Fibroblast of lung (primary cell): Measurements from ENCODE around the gene SERINC5. TPM values are rescaled to one million over a fixed set of nuclear protein-coding genes. Genes with fewer than 3 reads are reported as not detected.

Experiments
- DNase-seq, 2 donors: peaks; one replicate each; pipeline versions ENCODE4 v3.0.0 to v3.0.0-alpha.2; 2010; ENCODE audit warnings: low read depth in 2 of 2
- H2AFZ ChIP-seq: 2 replicates; pipeline ENCODE4 v1.5.1; 2012; ENCODE audit warnings: low read length, control low read depth, inconsistent platforms
- H3K27ac ChIP-seq: 2 replicates; pipeline ENCODE4 v1.5.1; 2011; ENCODE audit warnings: low read length, control low read depth; ENCODE audit not compliant: insufficient read depth
- H3K27me3 ChIP-seq: 2 replicates; pipeline ENCODE4 v1.5.1; 2011; ENCODE audit warnings: mild to moderate bottlenecking, low read length; ENCODE audit not compliant: control insufficient read depth, insufficient read depth
- H3K36me3 ChIP-seq: 2 replicates; pipeline ENCODE4 v1.5.1; 2011; ENCODE audit warnings: low read length; ENCODE audit not compliant: control insufficient read depth, insufficient read depth
- H3K4me1 ChIP-seq: 2 replicates; pipeline ENCODE4 v1.5.1; 2011; ENCODE audit warnings: low read length; ENCODE audit not compliant: control insufficient read depth, insufficient read depth; ENCODE audit errors: extremely low read depth
- H3K4me2 ChIP-seq: 2 replicates; pipeline ENCODE4 v1.5.1; 2011; ENCODE audit warnings: low read length, control low read depth; ENCODE audit not compliant: insufficient read depth; ENCODE audit errors: extremely low read depth
- H3K4me3 ChIP-seq, 4 experiments: fragments of 200-600 bp in 1 of 4; sonication (generic) in 1 of 4; replicated peaks in 1 of 4; 2 replicates each; pipeline ENCODE4 v1.5.1; 2011 to 2016; ENCODE audit warnings: low read length in 4 of 4, low read depth in 3 of 4, mild to moderate bottlenecking in 3 of 4, control low read depth in 2 of 4, inconsistent platforms in 1 of 4, mixed read lengths in 1 of 4; ENCODE audit not compliant: insufficient read depth in 1 of 4; ENCODE audit errors: control extremely low read depth in 1 of 4
- H3K79me2 ChIP-seq: 2 replicates; pipeline ENCODE4 v1.5.1; 2012; ENCODE audit warnings: mild to moderate bottlenecking, low read length, inconsistent platforms; ENCODE audit not compliant: control insufficient read depth, insufficient read depth
- H3K9ac ChIP-seq: 2 replicates; pipeline ENCODE4 v1.5.1; 2011; ENCODE audit warnings: mild to moderate bottlenecking, low read length, control low read depth; ENCODE audit not compliant: insufficient read depth
- H3K9me3 ChIP-seq: 2 replicates; pipeline ENCODE4 v1.5.1; 2012; ENCODE audit warnings: low read depth, low read length; ENCODE audit not compliant: control insufficient read depth, insufficient read depth
- H4K20me1 ChIP-seq: 2 replicates; pipeline ENCODE4 v1.5.1; 2011; ENCODE audit warnings: low read length; ENCODE audit not compliant: control insufficient read depth, insufficient read depth; ENCODE audit errors: extremely low read depth
- CTCF ChIP-seq, 2 donors: IDR thresholded peaks in 1 of 2; conservative IDR thresholded peaks in 1 of 2; 1 replicate in 1 of 2; 2 replicates in 1 of 2; pipeline ENCODE4 v1.5.1; 2011 to 2012; ENCODE audit warnings: low read length in 2 of 2, control low read depth in 1 of 2, inconsistent platforms in 1 of 2, low read depth in 1 of 2, mild to moderate bottlenecking in 1 of 2
- EZH2 ChIP-seq: IDR thresholded peaks from 2 replicates; pipeline ENCODE4 v1.5.1; 2012; ENCODE audit warnings: low read length, control low read depth, mild to moderate bottlenecking; ENCODE audit errors: missing control alignments
- polyA plus RNA-seq, 2 donors: library from polyadenylated mRNA; depleted of rRNA in 1 of 2; stranded (reverse) in 1 of 2; unstranded in 1 of 2; fragments of >200 nt; gene quantifications; 2 replicates each; pipeline ENCODE4 v1.2.1, GENCODE V29; 2011 to 2012; ENCODE audit warnings: missing spikeins in 1 of 2
- total RNA-seq: library from RNA; depleted of rRNA; stranded (reverse); fragments of >200 nt; gene quantifications from 2 replicates; pipeline ENCODE4 v1.2.1, GENCODE V29; 2014

SERINC5 gene
- total and polyA plus RNA-seq, 2 donors (not counting 1 experiment from before 2014, with no cell fraction given) = 9.5 to 10.9 TPM

- Histone ChIP-seq H3K27me3 (no peaks in the 10 kb centered on the region), H3K36me3 (no peaks in the 10 kb centered on the region), H3K9me3 (no peaks in the 10 kb centered on the region), H3K4me2 (no peak overlapping the region), H4K20me1 (no peaks in the 10 kb centered on the region), H3K9ac (no peak overlapping the region), H3K4me3 (no peak overlapping the region), H2AFZ (no peak overlapping the region), H3K27ac (no peak overlapping the region), H3K4me1 (no peaks in the 10 kb centered on the region), H3K79me2 (no peaks in the 10 kb centered on the region)
- TF ChIP-seq CTCF (conservative IDR thresholded peaks at IDR 0.05 in 1 of 2, IDR thresholded peaks at IDR 0.05 in 1 of 2; ENCODE audit: low read depth in 1 of 2, low read length in 2 of 2) (no peak), EZH2 (no peak)
- no peak for DNase-seq
Measured at GRCh38 chr5:80067016-80067415, 188.8 kb downstream of the SERINC5 start.

GRCh38 chr5:80064124-80064523 lies 191.7 kb downstream of the SERINC5 start:
- no peak for DNase-seq
- Histone ChIP-seq H3K4me1 (no peaks in the 10 kb centered on the region), H3K27ac (no peak overlapping the region), H3K36me3 (no peaks in the 10 kb centered on the region), H2AFZ (no peak overlapping the region), H4K20me1 (no peaks in the 10 kb centered on the region), H3K4me3 (no peak overlapping the region), H3K79me2 (no peaks in the 10 kb centered on the region), H3K9ac (no peak overlapping the region), H3K4me2 (no peak overlapping the region), H3K9me3 (no peaks in the 10 kb centered on the region), H3K27me3 (no peaks in the 10 kb centered on the region)
- TF ChIP-seq CTCF (conservative IDR thresholded peaks at IDR 0.05 in 1 of 2, IDR thresholded peaks at IDR 0.05 in 1 of 2; ENCODE audit: low read depth in 1 of 2, low read length in 2 of 2) = no peak
- no peak for TF ChIP-seq EZH2

Other genes with a start within 250 kb of the SERINC5 start
- gene THBS4, start 220.7 kb downstream of the SERINC5 start, total RNA-seq = 1.5 and 2.3 TPM in 2 replicates
- 0.11 and 0.79 TPM in 2 replicates for gene THBS4, start 220.7 kb downstream of the SERINC5 start, polyA plus RNA-seq
- gene SPZ1, start 64.0 kb upstream of the SERINC5 start, total RNA-seq = not detected in 2 replicates
- not detected in 2 replicates for gene SPZ1, start 64.0 kb upstream of the SERINC5 start, polyA plus RNA-seq
- gene ZFYVE16, start 152.0 kb upstream of the SERINC5 start, total RNA-seq = 34.2 and 37.0 TPM in 2 replicates
- gene ZFYVE16, start 152.0 kb upstream of the SERINC5 start, polyA plus RNA-seq = 9.8 and 12.9 TPM in 2 replicates
- 3.9 and 4.8 TPM in 2 replicates for gene FAM151B, start 232.1 kb upstream of the SERINC5 start, total RNA-seq
- 3.0 and 4.9 TPM in 2 replicates for gene FAM151B, start 232.1 kb upstream of the SERINC5 start, polyA plus RNA-seq